ENCODE data around the gene SPAG16.

DNA sequence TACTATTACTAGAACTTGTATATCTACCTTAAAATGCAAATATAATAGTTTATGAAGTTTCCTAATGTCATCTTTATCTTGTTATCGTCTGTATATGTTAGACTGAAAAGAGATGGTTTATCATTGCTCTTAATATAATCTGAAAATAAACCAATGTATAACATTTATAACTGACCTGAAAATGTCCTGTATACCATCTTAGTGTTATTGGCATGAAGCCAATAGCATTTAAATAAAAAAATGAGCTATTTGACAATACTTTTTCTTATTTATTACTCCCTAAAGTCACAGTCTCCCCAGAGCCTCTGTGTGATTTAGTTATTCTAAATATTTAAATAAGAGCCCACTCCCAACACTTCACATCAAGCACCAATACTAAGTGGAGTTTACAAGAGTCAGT lies 1128.4 kb downstream of the SPAG16 start:
- no peak for TF ChIP-seq POLR2AphosphoS5 (IDR thresholded peaks at IDR 0.05; ENCODE audit: low read depth, low read length)
- TF ChIP-seq, protein P1, sequence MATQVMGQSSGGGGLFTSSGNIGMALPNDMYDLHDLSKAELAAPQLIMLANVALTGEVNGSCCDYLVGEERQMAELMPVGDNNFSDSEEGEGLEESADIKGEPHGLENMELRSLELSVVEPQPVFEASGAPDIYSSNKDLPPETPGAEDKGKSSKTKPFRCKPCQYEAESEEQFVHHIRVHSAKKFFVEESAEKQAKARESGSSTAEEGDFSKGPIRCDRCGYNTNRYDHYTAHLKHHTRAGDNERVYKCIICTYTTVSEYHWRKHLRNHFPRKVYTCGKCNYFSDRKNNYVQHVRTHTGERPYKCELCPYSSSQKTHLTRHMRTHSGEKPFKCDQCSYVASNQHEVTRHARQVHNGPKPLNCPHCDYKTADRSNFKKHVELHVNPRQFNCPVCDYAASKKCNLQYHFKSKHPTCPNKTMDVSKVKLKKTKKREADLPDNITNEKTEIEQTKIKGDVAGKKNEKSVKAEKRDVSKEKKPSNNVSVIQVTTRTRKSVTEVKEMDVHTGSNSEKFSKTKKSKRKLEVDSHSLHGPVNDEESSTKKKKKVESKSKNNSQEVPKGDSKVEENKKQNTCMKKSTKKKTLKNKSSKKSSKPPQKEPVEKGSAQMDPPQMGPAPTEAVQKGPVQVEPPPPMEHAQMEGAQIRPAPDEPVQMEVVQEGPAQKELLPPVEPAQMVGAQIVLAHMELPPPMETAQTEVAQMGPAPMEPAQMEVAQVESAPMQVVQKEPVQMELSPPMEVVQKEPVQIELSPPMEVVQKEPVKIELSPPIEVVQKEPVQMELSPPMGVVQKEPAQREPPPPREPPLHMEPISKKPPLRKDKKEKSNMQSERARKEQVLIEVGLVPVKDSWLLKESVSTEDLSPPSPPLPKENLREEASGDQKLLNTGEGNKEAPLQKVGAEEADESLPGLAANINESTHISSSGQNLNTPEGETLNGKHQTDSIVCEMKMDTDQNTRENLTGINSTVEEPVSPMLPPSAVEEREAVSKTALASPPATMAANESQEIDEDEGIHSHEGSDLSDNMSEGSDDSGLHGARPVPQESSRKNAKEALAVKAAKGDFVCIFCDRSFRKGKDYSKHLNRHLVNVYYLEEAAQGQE (IDR thresholded peaks at IDR 0.05; ENCODE audit: insufficient read depth in 1 of 2, low read depth in 2 of 2, low read length in 2 of 2) = no peak
